IMR-90 (cell line): ENCODE results near the gene OSBPL6. TPM values are rescaled to one million over a fixed set of nuclear protein-coding genes. Genes with fewer than 3 reads are reported as not detected.

Experiments
- ATAC-seq: fragments of 200-7000 bp; cut with Tn5 transposase; 2 replicates; pipeline ENCODE4 v1.9.1; 2020; ENCODE audit warnings: low read depth, mild to moderate bottlenecking, moderate library complexity
- BruUV-seq: library from RNA; stranded (reverse); fragments of 400-500 nt; replicated peaks from 2 replicates; lab custom pipeline; 2021; lab: Mats Ljungman, UMichigan
- CTCF ChIA-PET: fragments of 300-600 bp; formaldehyde crosslinking; extraction: SDS; loops from one replicate; lab custom pipeline; 2021; ENCODE audit warnings: antibody characterized with exemption; lab: Yijun Ruan, JAX
- POLR2A ChIA-PET: fragments of 300-600 bp; sonication (Branson Sonifier 250); formaldehyde crosslinking; loops from one replicate; lab custom pipeline; 2022; ENCODE audit warnings: antibody characterized with exemption; ENCODE audit not compliant: unreplicated experiment; lab: Charles Lee
- DNase-seq: peaks from one replicate; pipeline ENCODE4 v3.0.0; 2013
- H2AFZ ChIP-seq: replicated peaks from 2 replicates; pipeline ENCODE3; 2013; ENCODE audit warnings: low read length, mild to moderate bottlenecking; ENCODE audit not compliant: poor library complexity
- H2AK5ac ChIP-seq: 2 replicates; pipeline ENCODE4 v1.6.1; 2013; ENCODE audit warnings: low read depth, low read length, inconsistent platforms
- H2AK9ac ChIP-seq: replicated peaks from 2 replicates; pipeline ENCODE3; 2013; ENCODE audit warnings: mild to moderate bottlenecking, low read depth, low read length, moderate library complexity; ENCODE audit not compliant: poor library complexity
- H2BK120ac ChIP-seq: 2 replicates; pipeline ENCODE4 v1.6.1; 2013; ENCODE audit warnings: low read depth, low read length, inconsistent platforms
- H2BK15ac ChIP-seq: 3 replicates; pipeline ENCODE4 v1.6.1; 2013; ENCODE audit warnings: low read depth, low read length, inconsistent platforms
- H2BK20ac ChIP-seq: 2 replicates; pipeline ENCODE4 v1.6.1; 2013; ENCODE audit warnings: low read depth, mild to moderate bottlenecking, inconsistent platforms, low read length, moderate library complexity
- H2BK5ac ChIP-seq: 2 replicates; pipeline ENCODE4 v1.6.1; 2013; ENCODE audit warnings: mild to moderate bottlenecking, low read depth, low read length, inconsistent platforms; ENCODE audit not compliant: poor library complexity, severe bottlenecking
- H3K14ac ChIP-seq: replicated peaks from 2 replicates; pipeline ENCODE4 v1.6.1; 2013; ENCODE audit warnings: low read depth, low read length, inconsistent platforms
- H3K18ac ChIP-seq: 2 replicates; pipeline ENCODE4 v1.6.1; 2013; ENCODE audit warnings: low read depth, low read length, control low read depth
- H3K23ac ChIP-seq: 2 replicates; pipeline ENCODE4 v1.6.1; 2013; ENCODE audit warnings: low read depth, low read length, inconsistent platforms
- H3K27ac ChIP-seq: 2 replicates; pipeline ENCODE4 v1.5.1; 2013; ENCODE audit warnings: mild to moderate bottlenecking, control low read depth, low read length; ENCODE audit not compliant: insufficient read depth
- H3K27me3 ChIP-seq: 2 replicates; pipeline ENCODE4 v1.6.1; 2013; ENCODE audit warnings: low read length; ENCODE audit not compliant: control insufficient read depth, insufficient read depth
- H3K36me3 ChIP-seq: 2 replicates; pipeline ENCODE4 v1.6.1; 2013; ENCODE audit warnings: low read length, mixed read lengths; ENCODE audit not compliant: control insufficient read depth, insufficient read depth
- H3K4ac ChIP-seq: 2 replicates; pipeline ENCODE4 v1.6.1; 2013; ENCODE audit warnings: low read depth, low read length, inconsistent platforms
- H3K4me1 ChIP-seq: 2 replicates; pipeline ENCODE4 v1.6.1; 2013; ENCODE audit warnings: low read length, mixed read lengths; ENCODE audit not compliant: control insufficient read depth, insufficient read depth
- H3K4me2 ChIP-seq: 2 replicates; pipeline ENCODE4 v1.6.1; 2013; ENCODE audit warnings: low read depth, mild to moderate bottlenecking, control low read depth, low read length, moderate library complexity
- H3K4me3 ChIP-seq: 2 replicates; pipeline ENCODE4 v1.5.1; 2013; ENCODE audit warnings: low read depth, mild to moderate bottlenecking, control low read depth, low read length, moderate library complexity; ENCODE audit not compliant: insufficient read depth
- H3K56ac ChIP-seq: 2 replicates; pipeline ENCODE4 v1.6.1; 2013; ENCODE audit warnings: low read length, inconsistent platforms; ENCODE audit not compliant: insufficient read depth; ENCODE audit errors: extremely low read depth
- H3K79me1 ChIP-seq, 2 experiments: 2 replicates each; pipeline ENCODE4 v1.6.1; 2013; ENCODE audit warnings: low read length in 2 of 2, inconsistent platforms in 1 of 2, low read depth in 1 of 2
- H3K9ac ChIP-seq: 2 replicates; pipeline ENCODE4 v1.6.1; 2013; ENCODE audit warnings: low read depth, low read length, control low read depth
- H3K9me1 ChIP-seq: 2 replicates; pipeline ENCODE4 v1.6.1; 2013; ENCODE audit warnings: low read length, inconsistent platforms; ENCODE audit not compliant: insufficient read depth
- H3K9me3 ChIP-seq: 2 replicates; pipeline ENCODE4 v1.6.1; 2013; ENCODE audit warnings: low read length; ENCODE audit not compliant: control insufficient read depth, insufficient read depth
- H4K20me1 ChIP-seq: 2 replicates; pipeline ENCODE4 v1.6.1; 2013; ENCODE audit warnings: low read length, inconsistent platforms; ENCODE audit not compliant: insufficient read depth
- H4K5ac ChIP-seq: 2 replicates; pipeline ENCODE4 v1.6.1; 2013; ENCODE audit warnings: mild to moderate bottlenecking, low read depth, low read length, control low read depth
- H4K8ac ChIP-seq, 2 experiments: 2 replicates each; pipeline ENCODE4 v1.6.1; 2013; ENCODE audit warnings: low read depth in 2 of 2, low read length in 2 of 2, control low read depth in 1 of 2, inconsistent platforms in 1 of 2
- H4K91ac ChIP-seq: 2 replicates; pipeline ENCODE4 v1.6.1; 2013; ENCODE audit warnings: low read depth, low read length, inconsistent platforms; ENCODE audit not compliant: insufficient read depth
- CEBPB ChIP-seq: IDR thresholded peaks from 2 replicates; pipeline ENCODE4 v1.6.1; 2012; ENCODE audit warnings: low read depth, low read length, improper control_type of control experiment
- CHD1 ChIP-seq: IDR thresholded peaks from 2 replicates; pipeline ENCODE4 v1.6.1; 2012; ENCODE audit warnings: low read depth, low read length, improper control_type of control experiment
- CTCF ChIP-seq: conservative IDR thresholded peaks from 2 replicates; pipeline ENCODE4 v1.5.1; 2012; ENCODE audit warnings: mild to moderate bottlenecking, low read depth, low read length, improper control_type of control experiment
- ELK1 ChIP-seq: fragments of 150-350 bp; IDR thresholded peaks from 2 replicates; pipeline ENCODE4 v1.6.1; 2016; ENCODE audit warnings: low read depth, mild to moderate bottlenecking, low read length, moderate library complexity, borderline replicate concordance
- FOS ChIP-seq: fragments of 150-350 bp; IDR thresholded peaks from 2 replicates; pipeline ENCODE4 v1.6.1; 2016; ENCODE audit warnings: low read depth, low read length
- MXI1 ChIP-seq: IDR thresholded peaks from 2 replicates; pipeline ENCODE4 v1.6.1; 2012; ENCODE audit warnings: low read depth, mild to moderate bottlenecking, low read length, moderate library complexity, borderline replicate concordance
- WGBS, 2 experiments: methylation state at CpG; one replicate each; pipeline versions ENCODE4 v1.1.5 to v1.1.7; 2013; ENCODE audit warnings: missing lambda C conversion rate in 2 of 2; ENCODE audit not compliant: insufficient read length in 1 of 2; ENCODE audit errors: extremely low coverage in 2 of 2; 5-methylcytosine and 5-hydroxymethylcytosine counted together
- dilution Hi-C: fragments of 300-500 bp; cut with HindIII; formaldehyde crosslinking; loops from one replicate; pipeline ENCODE4 v1.14.3; 2018; ENCODE audit warnings: low sequenced_read_pairs; ENCODE audit not compliant: unreplicated experiment
- in situ Hi-C: fragments of 300-500 bp; cut with MboI; formaldehyde crosslinking; loops from 3 replicates; pipeline ENCODE4 v1.14.3; 2019; ENCODE audit warnings: low sequenced_read_pairs, inconsistent platforms, mixed read lengths
- intact Hi-C: fragments of 100-400 bp; cut with micrococcal nuclease; formaldehyde crosslinking; loops from 2 replicates; pipeline ENCODE4 v1.10.0; 2022
- polyA plus RNA-seq, 3 experiments: library from polyadenylated mRNA; depleted of rRNA; stranded (reverse); fragments of >200 nt; gene quantifications; 2 replicates each; pipeline ENCODE4 v1.2.3, GENCODE V29; 2012; ENCODE audit warnings: low replicate concordance in 1 of 3
- total RNA-seq: library from RNA; depleted of rRNA; stranded (reverse); fragments of >200 nt; gene quantifications from 2 replicates; pipeline ENCODE4 v1.2.3, GENCODE V29; 2012
- TF ChIP-seq, protein P1 (sequence below): fragments of 150-350 bp; IDR thresholded peaks from 2 replicates; pipeline ENCODE4 v1.6.1; 2017; ENCODE audit warnings: mild to moderate bottlenecking, antibody characterized with exemption, low read length, low read depth

OSBPL6 gene
- total and polyA plus RNA-seq, 2 of the 4 experiments (the other 2 are of a cell fraction), result 3.2 to 3.7 TPM

DNA sequence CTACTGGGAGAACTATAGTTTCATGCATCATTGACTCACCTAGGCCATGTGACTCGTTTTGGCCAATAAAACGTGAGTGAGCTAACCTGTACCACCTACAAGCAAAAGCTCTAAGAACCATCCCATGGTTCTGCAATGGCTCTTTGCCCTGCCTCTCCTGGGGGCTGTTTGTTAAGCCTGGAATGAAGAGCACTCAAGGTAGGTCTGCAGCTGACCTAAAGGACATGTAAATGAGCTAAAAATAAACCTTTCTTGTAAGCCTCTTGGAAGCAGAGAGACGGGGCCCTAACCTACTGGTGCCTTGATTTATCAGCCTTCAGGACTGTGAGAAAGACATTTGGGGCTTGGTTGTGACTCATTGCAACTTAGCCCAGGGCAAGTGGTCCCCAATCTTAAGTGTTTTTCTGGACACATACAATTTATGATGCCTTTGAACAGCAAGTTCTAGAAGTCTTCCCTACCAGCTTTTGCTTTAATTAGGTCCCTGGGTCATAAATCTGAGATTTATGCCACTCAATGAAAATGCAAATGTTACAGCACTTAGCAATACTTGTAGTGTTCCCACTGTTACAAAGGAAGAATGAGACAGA is 107.4 kb downstream of the OSBPL6 start:
- DNase-seq, result no peak
- WGBS, 2 experiments, result no CpG with 5 or more reads among the region's 3 CpGs
- dilution Hi-C loops, result no loop called here
- Histone ChIP-seq H4K91ac (no peak overlapping the region), H3K9me3 (no peaks in the 10 kb centered on the region), H3K23ac (no peak overlapping the region), H4K20me1 (no peaks in the 10 kb centered on the region), H3K14ac (no peak overlapping the region), H4K5ac (no peak overlapping the region), H2BK15ac (no peak overlapping the region), H3K4me3 (no peak overlapping the region), H2AK5ac (no peak overlapping the region), H3K9ac (no peak overlapping the region), H3K36me3 (no peaks in the 10 kb centered on the region), H2BK120ac (no peak overlapping the region), H3K9me1 (0 out of 2 replicates have a peak, but pooled peaks cover 4% of the 10 kb centered on the region), H2AFZ (no peak overlapping the region), H2BK5ac (no peak overlapping the region), H4K8ac (no peak overlapping the region), H3K27me3 (no peaks in the 10 kb centered on the region), H2AK9ac (no peak overlapping the region), H3K4ac (no peak overlapping the region), H3K27ac (no peak overlapping the region), H3K4me1 (no peaks in the 10 kb centered on the region), H3K18ac (no peak overlapping the region), H3K56ac (no peak overlapping the region), H2BK20ac (no peak overlapping the region), H3K79me1 (no peaks in the 10 kb centered on the region), H3K4me2 (no peak overlapping the region)
- BruUV-seq, result no TSS peak
- TF ChIP-seq, protein P1, sequence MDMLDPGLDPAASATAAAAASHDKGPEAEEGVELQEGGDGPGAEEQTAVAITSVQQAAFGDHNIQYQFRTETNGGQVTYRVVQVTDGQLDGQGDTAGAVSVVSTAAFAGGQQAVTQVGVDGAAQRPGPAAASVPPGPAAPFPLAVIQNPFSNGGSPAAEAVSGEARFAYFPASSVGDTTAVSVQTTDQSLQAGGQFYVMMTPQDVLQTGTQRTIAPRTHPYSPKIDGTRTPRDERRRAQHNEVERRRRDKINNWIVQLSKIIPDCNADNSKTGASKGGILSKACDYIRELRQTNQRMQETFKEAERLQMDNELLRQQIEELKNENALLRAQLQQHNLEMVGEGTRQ, result no peak
- TF ChIP-seq CTCF (no peak), ELK1 (no peak), MXI1 (no peak), FOS (no peak), CEBPB (no peak), CHD1 (no peak)
- in situ Hi-C loops, result no loop called here
- CTCF ChIA-PET, result no interaction called here
- ATAC-seq, result no peak
- intact Hi-C loops, result no loop called here
- POLR2A ChIA-PET, result no interaction called here
